BLaER1 treated with 17β-estradiol and CSF1 and Interleukin-3, amounts not matched to agents 10 nM and 100 nM (cell line): ENCODE measurements around the gene LRIG3.
A peak's percentile ranks its signal among the peaks of the same experiment; 100 is the strongest.

Source experiments
- H3K27ac ChIP-seq, 11 experiments: shearing (Covaris generic); formaldehyde crosslinking; 2 replicates each; pipeline ENCODE4 v1.8.1; 2022
- H3K27me3 ChIP-seq, 11 experiments: shearing (Covaris generic); formaldehyde crosslinking; 2 replicates each; pipeline ENCODE4 v1.8.1; 2022
- H3K36me3 ChIP-seq, 11 experiments: shearing (Covaris generic); formaldehyde crosslinking; 2 replicates each; pipeline ENCODE4 v1.8.1; 2022
- H3K4me1 ChIP-seq, 10 experiments: shearing (Covaris generic); formaldehyde crosslinking; 2 replicates each; pipeline ENCODE4 v1.8.1; 2022
- H3K4me2 ChIP-seq, 11 experiments: shearing (Covaris generic); formaldehyde crosslinking; 2 replicates each; pipeline ENCODE4 v1.8.1; 2022
- H3K4me3 ChIP-seq, 10 experiments: shearing (Covaris generic); formaldehyde crosslinking; 2 replicates each; pipeline ENCODE4 v1.8.1; 2022
- H3K9ac ChIP-seq, 11 experiments: shearing (Covaris generic); formaldehyde crosslinking; 2 replicates each; pipeline ENCODE4 v1.8.1; 2022
- H3K9me3 ChIP-seq, 11 experiments: shearing (Covaris generic); formaldehyde crosslinking; replicated peaks in 1 of 11; 2 replicates each; pipeline ENCODE4 v1.8.1; 2022
- H4K20me1 ChIP-seq, 11 experiments: shearing (Covaris generic); formaldehyde crosslinking; 2 replicates each; pipeline ENCODE4 v1.8.1; 2022
- Cebpa-rat ChIP-seq, 11 experiments: shearing (Covaris generic); IDR thresholded peaks; 2 replicates each; pipeline ENCODE4 v1.8.1; 2022

The LRIG3 gene

DNA sequence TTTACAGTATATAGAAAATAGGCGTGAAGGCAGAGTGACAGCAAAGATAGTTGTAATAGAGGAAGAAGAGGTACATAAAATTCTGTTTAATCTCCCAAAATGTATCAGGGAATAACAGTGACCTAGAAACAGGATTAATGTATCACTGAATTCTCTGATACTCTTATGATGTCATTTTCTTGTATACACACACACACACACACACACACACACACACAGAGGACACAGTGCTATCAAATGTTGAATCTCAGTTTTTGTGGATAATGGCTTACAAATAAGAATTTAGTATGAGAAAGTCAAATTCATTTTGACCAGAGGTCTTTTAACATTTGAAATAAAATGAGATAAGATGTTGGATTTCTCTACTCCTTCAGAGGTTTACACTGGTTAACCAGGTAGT is 4.3 kb upstream of the LRIG3 start:
- Histone ChIP-seq H3K4me2 (no peak overlapping the region), H4K20me1 (no peaks in the 10 kb centered on the region), H3K9ac (no peak overlapping the region), H3K4me3 (no peak overlapping the region), H3K27ac (no peak overlapping the region), H3K9me3 (peaks cover 10 to 13% (median 11%) of the 10 kb centered on the region in 11 experiments), H3K36me3 (no peaks in the 10 kb centered on the region), H3K27me3 (no peaks in the 10 kb centered on the region), H3K4me1 (peaks cover 0 to 8% (median 0%) of the 10 kb centered on the region in 10 experiments; a peak in 3 of 20 replicates)
- no peak for TF ChIP-seq Cebpa-rat (IDR thresholded peaks at IDR 0.05)

DNA sequence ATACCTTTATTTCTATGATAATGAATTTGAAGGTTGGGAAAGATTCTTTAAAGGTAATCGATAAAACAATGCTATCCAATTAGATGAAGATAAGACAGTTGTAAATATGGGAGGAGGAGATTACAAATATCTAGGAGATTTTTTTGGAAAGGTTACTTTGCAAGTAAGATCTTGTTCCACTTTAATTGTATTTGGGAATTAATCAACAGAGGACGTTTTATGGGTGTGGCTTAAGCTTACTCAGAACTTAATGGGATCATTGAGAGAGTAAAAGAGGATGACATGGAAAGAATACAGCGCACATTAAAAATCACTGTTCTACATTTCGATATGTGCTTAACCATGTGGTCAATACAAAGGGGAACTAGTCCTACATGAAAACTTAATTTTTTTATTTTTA is 3.5 kb upstream of the LRIG3 start:
- H3K4me2 ChIP-seq = no peak overlapping the region
- no peak overlapping the region for H3K4me3 ChIP-seq
- H3K27ac ChIP-seq = no peak overlapping the region
- H3K27me3 ChIP-seq = no peaks in the 10 kb centered on the region
- H3K36me3 ChIP-seq = no peaks in the 10 kb centered on the region
- H3K4me1 ChIP-seq = peaks cover 0 to 8% (median 0%) of the 10 kb centered on the region in 10 experiments; a peak in 3 of 20 replicates
- H4K20me1 ChIP-seq = no peaks in the 10 kb centered on the region
- peaks cover 12 to 16% (median 15%) of the 10 kb centered on the region in 11 experiments for H3K9me3 ChIP-seq
- TF ChIP-seq Cebpa-rat (IDR thresholded peaks at IDR 0.05) = no peak
- no peak overlapping the region for H3K9ac ChIP-seq

GRCh38 chr12:58922849-58923248 is 2.5 kb upstream of the LRIG3 start:
- no peaks in the 10 kb centered on the region for H3K27me3 ChIP-seq
- no peaks in the 10 kb centered on the region for H4K20me1 ChIP-seq
- H3K9me3 ChIP-seq = peaks cover 12 to 16% (median 15%) of the 10 kb centered on the region in 11 experiments
- H3K36me3 ChIP-seq = no peaks in the 10 kb centered on the region
- no peak overlapping the region for H3K9ac ChIP-seq
- no peak overlapping the region for H3K27ac ChIP-seq
- peaks cover 0 to 8% (median 0%) of the 10 kb centered on the region in 10 experiments; a peak in 3 of 20 replicates for H3K4me1 ChIP-seq
- no peak for TF ChIP-seq Cebpa-rat (IDR thresholded peaks at IDR 0.05)
- H3K4me3 ChIP-seq = no peak overlapping the region
- H3K4me2 ChIP-seq = no peak overlapping the region

DNA sequence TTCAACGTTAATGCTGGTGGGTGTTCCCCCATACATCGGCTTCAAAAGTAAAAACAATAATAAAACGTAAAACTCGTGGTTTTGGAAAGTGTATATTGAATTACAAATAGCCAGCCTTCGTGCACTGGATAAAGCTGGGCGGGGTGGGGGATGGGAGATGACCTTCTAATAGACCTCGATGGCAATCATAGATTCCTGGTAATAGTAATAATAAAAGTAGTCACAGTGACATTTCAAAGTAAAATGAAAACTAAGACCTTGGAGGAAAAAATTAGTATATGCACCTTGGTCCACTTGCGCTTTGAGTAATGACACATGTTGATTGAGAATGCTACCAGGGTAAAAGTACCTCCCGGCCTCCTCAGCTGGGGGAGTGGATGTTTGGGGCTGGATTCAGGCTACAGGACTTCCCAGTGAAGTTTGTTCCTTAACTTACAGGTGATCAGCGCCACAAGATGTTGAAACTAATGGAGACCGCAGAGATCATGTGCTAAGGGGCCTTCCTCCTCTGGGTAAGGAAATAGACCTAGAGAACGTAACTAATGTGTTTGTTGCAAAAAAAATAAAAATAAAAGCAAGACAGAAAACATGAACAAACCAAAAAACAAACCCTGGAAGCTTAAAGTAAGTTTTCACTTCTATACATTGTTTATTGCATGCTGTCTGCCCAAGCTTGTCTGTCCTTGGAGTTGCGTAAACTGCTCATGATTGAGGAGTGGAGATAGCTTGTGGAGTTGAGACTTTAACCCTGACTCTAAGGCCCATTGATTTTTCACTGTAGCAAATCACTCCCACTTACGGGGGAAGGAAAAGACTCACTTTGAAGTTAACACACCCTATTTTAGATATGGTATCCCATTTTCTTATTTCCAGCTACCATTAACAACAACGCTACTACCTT is 907 bp upstream of the LRIG3 start:
- Histone ChIP-seq H3K27ac (no peak overlapping the region), H3K4me3 (no peak overlapping the region), H3K9ac (no peak overlapping the region)

DNA sequence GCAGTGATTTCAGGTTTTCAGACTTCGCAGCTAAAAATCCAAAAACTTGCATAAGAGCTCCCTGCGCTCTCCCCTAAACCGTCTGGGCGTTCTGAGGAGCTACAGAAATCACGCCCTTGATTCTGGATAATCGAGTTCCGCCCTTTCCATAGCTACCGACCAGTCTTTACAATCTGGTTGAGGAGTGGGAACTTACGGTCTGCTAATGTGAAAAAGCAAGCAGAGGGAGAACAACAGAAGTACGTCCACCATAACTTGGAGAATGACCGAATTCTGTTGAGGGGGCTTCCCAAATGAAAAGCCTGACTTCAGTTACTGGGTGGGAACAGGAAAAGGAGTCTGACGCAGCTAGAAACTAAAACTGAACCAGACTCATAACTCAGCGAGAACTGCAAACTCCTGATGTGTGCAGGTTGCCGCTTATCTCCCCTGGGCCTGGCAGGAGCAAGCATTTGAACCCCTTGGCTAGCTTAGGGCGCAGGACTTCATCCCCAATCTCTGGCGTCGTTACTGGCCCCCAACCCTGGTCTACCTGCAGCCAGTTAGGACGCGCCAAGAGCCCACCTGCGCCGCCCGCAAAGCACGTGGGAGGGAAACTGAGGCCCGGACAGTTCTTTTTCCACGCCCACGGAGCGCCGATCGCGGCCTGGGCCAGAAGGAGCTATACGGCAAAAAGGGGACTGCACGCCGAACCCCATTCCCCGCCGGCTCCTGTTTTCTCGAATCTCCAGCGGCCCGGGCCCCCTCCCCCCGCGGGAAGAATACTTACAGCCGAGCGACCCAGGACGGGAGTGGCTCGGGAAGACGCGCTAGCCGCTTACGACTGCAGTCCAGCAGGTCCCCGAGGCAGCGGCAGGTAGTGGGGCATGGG is 838 bp downstream of the LRIG3 start:
- Histone ChIP-seq H3K4me3 (no peak overlapping the region), H3K4me2 (no peak overlapping the region), H3K27ac (no peak overlapping the region)

More for the DNA sequence above, 907 bp upstream of the LRIG3 start:
- H3K4me1 ChIP-seq = peaks cover 0 to 14% (median 0%) of the 10 kb centered on the region in 10 experiments; a peak in 4 of 20 replicates
- no peaks in the 10 kb centered on the region for H3K27me3 ChIP-seq
- no peak for TF ChIP-seq Cebpa-rat (IDR thresholded peaks at IDR 0.05)
- peaks cover 12 to 16% (median 15%) of the 10 kb centered on the region in 11 experiments for H3K9me3 ChIP-seq
- H3K4me2 ChIP-seq = no peak overlapping the region
- no peaks in the 10 kb centered on the region for H3K36me3 ChIP-seq
- no peaks in the 10 kb centered on the region for H4K20me1 ChIP-seq

DNA sequence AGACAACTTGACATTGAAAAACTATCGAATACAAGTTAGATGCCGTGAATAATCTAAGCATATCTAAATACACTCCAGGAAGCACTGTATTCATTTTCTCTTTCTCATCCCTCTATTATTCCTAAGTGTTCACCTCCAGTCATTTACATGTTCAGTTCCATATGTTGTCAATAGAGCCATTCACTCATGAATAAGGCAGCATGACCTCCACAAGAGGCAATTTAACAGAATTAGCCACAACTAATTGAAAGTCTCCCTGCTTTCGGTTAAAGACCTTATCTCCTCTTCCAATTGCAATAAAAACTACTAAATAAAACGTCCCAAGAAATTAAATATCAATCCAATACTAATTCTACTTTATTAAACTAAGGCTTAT is 1.8 kb downstream of the LRIG3 start:
- no peak overlapping the region for H3K4me2 ChIP-seq
- H3K36me3 ChIP-seq = no peaks in the 10 kb centered on the region
- no peaks in the 10 kb centered on the region for H3K27me3 ChIP-seq
- H3K4me3 ChIP-seq = no peak overlapping the region
- H3K9me3 ChIP-seq = peaks cover 12 to 16% (median 15%) of the 10 kb centered on the region in 11 experiments
- H3K27ac ChIP-seq = no peak overlapping the region
- H3K9ac ChIP-seq = no peak overlapping the region
- H4K20me1 ChIP-seq = no peaks in the 10 kb centered on the region
- no peak for TF ChIP-seq Cebpa-rat (IDR thresholded peaks at IDR 0.05)
- H3K4me1 ChIP-seq = peaks cover 0 to 17% (median 0%) of the 10 kb centered on the region in 10 experiments; a peak in 4 of 20 replicates

More for the DNA sequence above, 838 bp downstream of the LRIG3 start:
- H4K20me1 ChIP-seq = no peaks in the 10 kb centered on the region
- H3K9me3 ChIP-seq = peaks cover 12 to 16% (median 15%) of the 10 kb centered on the region in 11 experiments
- H3K36me3 ChIP-seq = no peaks in the 10 kb centered on the region
- no peak overlapping the region for H3K9ac ChIP-seq
- H3K4me1 ChIP-seq = peaks cover 0 to 17% (median 0%) of the 10 kb centered on the region in 10 experiments; a peak in 4 of 20 replicates
- no peaks in the 10 kb centered on the region for H3K27me3 ChIP-seq
- no peak for TF ChIP-seq Cebpa-rat (IDR thresholded peaks at IDR 0.05)

DNA sequence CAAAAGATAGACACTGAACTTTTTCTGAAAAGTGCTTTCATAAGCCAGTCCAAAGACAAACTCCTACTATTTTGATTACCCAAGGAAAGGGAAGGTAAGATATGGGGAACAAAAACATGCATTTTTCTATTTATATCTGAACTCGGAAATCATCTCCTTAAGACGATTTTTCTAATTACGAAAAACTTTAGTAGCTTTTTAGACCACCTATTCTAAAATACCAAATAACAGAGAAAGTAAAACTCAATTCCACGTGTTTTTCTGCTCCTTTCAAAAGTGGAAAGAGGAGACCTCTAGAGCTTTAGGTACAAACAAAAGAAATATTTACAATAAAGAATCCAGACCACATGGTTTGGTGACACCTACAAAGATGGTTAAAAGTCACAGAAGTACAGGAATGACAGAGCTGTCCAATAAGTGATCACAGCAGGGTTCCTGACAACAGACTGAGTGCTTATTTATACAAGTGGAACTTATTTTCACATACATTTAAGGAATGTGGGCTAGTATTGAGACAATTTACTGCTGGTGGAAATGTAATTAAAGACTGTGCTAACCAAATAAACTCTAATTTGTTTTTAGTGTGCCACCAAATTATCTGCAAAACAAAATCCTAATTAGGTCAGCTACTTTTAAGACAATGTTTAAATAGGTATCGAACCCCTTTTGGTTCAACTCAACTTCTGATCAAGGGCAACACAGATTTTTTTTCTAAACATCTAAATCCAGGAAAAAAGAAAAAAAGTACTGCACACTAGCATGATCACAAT is 2.4 kb downstream of the LRIG3 start:
- no peak overlapping the region for H3K4me3 ChIP-seq
- H3K9ac ChIP-seq = no peak overlapping the region
- H3K27ac ChIP-seq = no peak overlapping the region
- peaks cover 0 to 17% (median 0%) of the 10 kb centered on the region in 10 experiments; a peak in 4 of 20 replicates for H3K4me1 ChIP-seq
- no peak overlapping the region for H3K4me2 ChIP-seq
- peaks cover 12 to 16% (median 15%) of the 10 kb centered on the region in 11 experiments for H3K9me3 ChIP-seq
- H3K27me3 ChIP-seq = no peaks in the 10 kb centered on the region
- H3K36me3 ChIP-seq = no peaks in the 10 kb centered on the region
- H4K20me1 ChIP-seq = no peaks in the 10 kb centered on the region
- no peak for TF ChIP-seq Cebpa-rat (IDR thresholded peaks at IDR 0.05)

DNA sequence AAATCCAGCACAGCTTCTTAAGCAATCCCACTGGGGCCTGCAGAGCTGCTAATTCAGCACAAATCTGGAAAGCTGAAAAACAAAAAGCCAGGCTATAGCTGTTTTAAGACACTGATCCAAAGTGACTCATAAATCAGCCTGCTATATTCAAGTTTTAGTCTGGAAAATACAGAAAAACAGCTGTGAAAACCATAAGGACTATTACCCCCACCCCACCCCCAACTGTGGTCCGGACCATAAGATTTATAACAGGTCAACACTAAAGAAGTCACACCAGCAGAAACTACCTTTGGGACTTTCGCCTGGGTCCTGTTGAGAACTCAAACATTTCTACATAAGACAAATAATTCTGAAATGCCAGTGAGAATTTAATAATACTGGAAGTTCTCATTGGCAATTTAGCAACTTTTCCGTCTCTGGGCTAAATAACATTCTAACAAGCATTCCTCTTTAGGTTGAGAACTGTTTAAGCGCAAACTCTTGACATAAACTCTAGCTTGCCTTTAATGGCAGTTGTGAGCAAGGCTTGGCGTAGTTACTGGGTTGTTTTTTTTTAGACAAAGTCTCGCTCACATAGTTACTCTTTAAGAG is 3.3 kb downstream of the LRIG3 start:
- Histone ChIP-seq H3K4me2 (peak overlapping the region in 2 of 11 experiments; percentile 53 to 59; a peak in 4 of 22 replicates), H3K27me3 (no peaks in the 10 kb centered on the region), H3K4me3 (no peak overlapping the region), H3K27ac (peak overlapping the region in 1 of 11 experiments; percentile 24; a peak in 1 of 22 replicates), H3K36me3 (no peaks in the 10 kb centered on the region), H3K9me3 (peaks cover 12 to 16% (median 15%) of the 10 kb centered on the region in 11 experiments), H4K20me1 (no peaks in the 10 kb centered on the region), H3K9ac (peak overlapping the region in 2 of 11 experiments; percentile 29 to 50; a peak in 1 of 22 replicates), H3K4me1 (peaks cover 0 to 17% (median 0%) of the 10 kb centered on the region in 10 experiments; a peak in 4 of 20 replicates)
- no peak for TF ChIP-seq Cebpa-rat (IDR thresholded peaks at IDR 0.05)
